ENCODE measurements around the gene RGS13. TPM values are rescaled to one million over a fixed set of nuclear protein-coding genes. Genes with fewer than 3 reads are reported as not detected.
"Not testable (repeated sequence)": the region's sequence is repeated elsewhere in the genome, so short reads cannot be mapped to it uniquely, and the experiment has no call there.

Gene RGS13
- total RNA-seq, 4 donors from 2014 or later = 0.22 to 0.78 TPM; not detected in 2

GRCh38 chr1:192669174-192669573 is 33.2 kb downstream of the RGS13 start:
- H3K27ac ChIP-seq = no peak overlapping the region
- H3K4me1 ChIP-seq = no peaks in the 10 kb centered on the region
- H3K4me3 ChIP-seq = no peak overlapping the region
- H3K9me3 ChIP-seq = no peaks in the 10 kb centered on the region
- no peaks in the 10 kb centered on the region for H3K27me3 ChIP-seq
- WGBS, 2 donors = 88 to 92% methylated on average over 1 of the region's 1 CpG
- TF ChIP-seq EP300 (IDR thresholded peaks at IDR 0.05) = no peak
- TF ChIP-seq POLR2A (IDR thresholded peaks at IDR 0.05) = no peak
- TF ChIP-seq CTCF (IDR thresholded peaks at IDR 0.05) = no peak
- H3K36me3 ChIP-seq = no peaks in the 10 kb centered on the region
- no peak for DNase-seq (ENCODE audit: low spot score in 2 of 2)

GRCh38 chr1:192675716-192676115 is 39.8 kb downstream of the RGS13 start:
- Histone ChIP-seq H3K9me3 (no peaks in the 10 kb centered on the region), H3K36me3 (no peaks in the 10 kb centered on the region), H3K4me3 (no peak overlapping the region), H3K4me1 (no peaks in the 10 kb centered on the region), H3K27me3 (no peaks in the 10 kb centered on the region), H3K27ac (no peak overlapping the region)
- WGBS, 2 donors = 79 to 81% methylated on average over 1 of the region's 1 CpG
- no peak for TF ChIP-seq EP300 (IDR thresholded peaks at IDR 0.05)
- no peak for TF ChIP-seq POLR2A (IDR thresholded peaks at IDR 0.05)
- no peak for TF ChIP-seq CTCF (IDR thresholded peaks at IDR 0.05)
- no peak for DNase-seq (ENCODE audit: low spot score in 2 of 2)

DNA sequence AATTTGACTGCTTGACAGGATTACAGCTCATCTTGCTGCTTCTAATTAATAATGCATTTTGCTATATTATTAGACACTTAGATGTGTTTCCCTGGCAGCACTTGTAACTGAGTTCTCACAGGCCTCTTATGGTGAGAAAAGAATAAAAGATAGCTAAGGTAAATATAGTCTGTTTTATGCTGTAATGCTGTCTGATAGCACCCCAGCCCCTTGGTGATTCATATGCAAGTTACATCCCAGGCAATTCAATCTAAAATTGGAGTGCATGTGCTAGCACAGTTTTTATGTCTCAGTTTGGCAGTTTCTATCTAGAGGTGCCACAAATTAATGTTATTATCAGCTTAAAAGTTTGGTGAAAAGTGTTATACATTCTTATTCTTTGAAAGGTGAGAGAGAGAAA is 42.2 kb downstream of the RGS13 start:
- no peak for TF ChIP-seq EP300 (IDR thresholded peaks at IDR 0.05)
- TF ChIP-seq POLR2A (IDR thresholded peaks at IDR 0.05) = no peak
- TF ChIP-seq CTCF (IDR thresholded peaks at IDR 0.05) = no peak
- H3K4me1 ChIP-seq = no peaks in the 10 kb centered on the region
- no peak overlapping the region for H3K4me3 ChIP-seq
- no peak for DNase-seq (ENCODE audit: low spot score in 2 of 2)
- H3K9me3 ChIP-seq = no peaks in the 10 kb centered on the region
- H3K36me3 ChIP-seq = no peaks in the 10 kb centered on the region
- H3K27me3 ChIP-seq = no peaks in the 10 kb centered on the region
- H3K27ac ChIP-seq = no peak overlapping the region

DNA sequence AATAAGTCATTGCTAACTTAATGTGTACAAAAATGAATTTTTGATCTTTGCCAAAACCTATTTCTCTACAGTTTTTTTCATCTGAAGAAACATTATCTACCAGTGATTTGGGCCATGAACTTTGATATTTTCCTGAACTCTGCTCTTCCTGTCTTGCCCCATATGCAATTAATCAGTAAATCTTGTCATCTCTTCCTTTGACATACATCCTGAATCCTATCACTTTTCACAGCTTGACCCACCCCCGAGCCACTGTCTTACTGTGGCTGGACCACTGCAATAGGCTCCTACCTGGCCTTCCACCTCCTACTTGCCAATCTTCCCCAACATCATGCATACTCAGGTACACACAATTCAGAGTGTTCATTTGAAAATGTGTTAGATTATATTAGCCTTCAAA is 46.4 kb downstream of the RGS13 start:
- H3K27me3 ChIP-seq = no peaks in the 10 kb centered on the region
- no peak for TF ChIP-seq EP300 (IDR thresholded peaks at IDR 0.05)
- no peak for TF ChIP-seq CTCF (IDR thresholded peaks at IDR 0.05)
- TF ChIP-seq POLR2A (IDR thresholded peaks at IDR 0.05) = no peak
- H3K9me3 ChIP-seq = peaks cover 0 to 8% (median 0%) of the 10 kb centered on the region in 4 donors
- WGBS, 2 donors = 71 to 100% methylated on average over 1 of the region's 1 CpG
- no peak overlapping the region for H3K27ac ChIP-seq
- H3K4me1 ChIP-seq = no peaks in the 10 kb centered on the region
- no peaks in the 10 kb centered on the region for H3K36me3 ChIP-seq
- no peak overlapping the region for H3K4me3 ChIP-seq
- DNase-seq (ENCODE audit: low spot score in 2 of 2) = no peak

DNA sequence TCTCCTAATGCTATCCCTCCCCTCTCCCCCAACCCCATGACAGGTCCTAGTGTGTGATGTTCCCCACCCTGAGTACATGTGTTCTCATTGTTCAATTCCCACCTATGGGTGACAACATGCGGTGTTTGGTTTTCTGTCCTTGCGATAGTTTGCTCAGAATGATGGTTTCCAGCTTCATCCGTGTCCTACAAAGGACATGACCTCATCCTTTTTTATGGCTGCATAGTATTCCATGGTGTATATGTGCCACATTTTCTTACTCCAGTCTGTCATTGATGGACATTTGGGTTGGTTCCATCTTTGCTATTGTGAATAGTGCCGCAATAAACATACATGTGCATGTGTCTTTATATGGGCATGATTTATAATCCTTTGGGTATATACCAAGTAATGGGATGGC is 47.1 kb downstream of the RGS13 start:
- not testable (repeated sequence) for DNase-seq (ENCODE audit: low spot score in 2 of 2); H3K9me3 ChIP-seq; H3K4me1 ChIP-seq; H3K4me3 ChIP-seq; H3K27ac ChIP-seq; H3K36me3 ChIP-seq; H3K27me3 ChIP-seq
- 96 to 98% methylated on average over 4 of the region's 4 CpGs for WGBS, 2 donors

GRCh38 chr1:192689459-192689858 is 53.5 kb downstream of the RGS13 start:
- TF ChIP-seq POLR2A (IDR thresholded peaks at IDR 0.05) (no peak), CTCF (IDR thresholded peaks at IDR 0.05) (no peak), EP300 (IDR thresholded peaks at IDR 0.05) (no peak)
- no peak overlapping the region for H3K27ac ChIP-seq
- no peak overlapping the region for H3K4me3 ChIP-seq
- no peaks in the 10 kb centered on the region for H3K36me3 ChIP-seq
- H3K4me1 ChIP-seq = no peaks in the 10 kb centered on the region
- no peaks in the 10 kb centered on the region for H3K27me3 ChIP-seq
- DNase-seq (ENCODE audit: low spot score in 2 of 2) = no peak
- H3K9me3 ChIP-seq = peaks cover 0 to 3% (median 0%) of the 10 kb centered on the region in 4 donors

All from tibial nerve (tissue), 4 donors.